Heart left ventricle (tissue), 16 donors: ENCODE data around the gene ABLIM1. TPM values are rescaled to one million over a fixed set of nuclear protein-coding genes. Genes with fewer than 3 reads are reported as not detected.

Experiments
- ATAC-seq, 4 donors: fragments of 200-7000 bp; cut with Tn5 transposase; one replicate each; pipeline ENCODE4 v1.9.1; 2020 to 2022; ENCODE audit warnings: moderate library complexity in 4 of 4, mild to moderate bottlenecking in 3 of 4, moderate number of reproducible peaks in 1 of 4
- DNase-seq, 5 donors: peaks; one replicate each; pipeline ENCODE4 v3.0.0-alpha.2; 2020
- H3K27ac ChIP-seq, 12 donors: fragments of 200-600 bp; sonication (generic) in 4 of 12; one replicate each; pipeline versions ENCODE4 v1.5.0 to v1.8.0; 2016 to 2022; ENCODE audit warnings: mild to moderate bottlenecking in 2 of 12
- H3K27me3 ChIP-seq, 9 donors: fragments of 200-600 bp; sonication (generic) in 2 of 9; one replicate each; pipeline versions ENCODE4 v1.5.1 to v1.8.0; 2016 to 2022; ENCODE audit warnings: mild to moderate bottlenecking in 3 of 9
- H3K36me3 ChIP-seq, 9 donors: fragments of 200-600 bp; sonication (generic) in 2 of 9; one replicate each; pipeline versions ENCODE4 v1.5.0 to v1.8.0; 2018 to 2022; ENCODE audit warnings: mild to moderate bottlenecking in 2 of 9
- H3K4me1 ChIP-seq, 12 donors: fragments of 200-600 bp; sonication (generic) in 4 of 12; one replicate each; pipeline versions ENCODE4 v1.5.0 to v1.8.0; 2016 to 2022; ENCODE audit warnings: mild to moderate bottlenecking in 3 of 12
- H3K4me3 ChIP-seq, 12 donors: fragments of 200-600 bp; sonication (generic) in 4 of 12; one replicate each; pipeline versions ENCODE4 v1.5.0 to v1.8.0; 2017 to 2022; ENCODE audit warnings: mild to moderate bottlenecking in 9 of 12, moderate library complexity in 4 of 12
- H3K9me3 ChIP-seq, 12 donors: fragments of 200-600 bp; sonication (generic) in 4 of 12; one replicate each; pipeline versions ENCODE4 v1.5.0 to v1.8.0; 2016 to 2022; ENCODE audit warnings: mild to moderate bottlenecking in 1 of 12
- CTCF ChIP-seq, 12 donors: fragments of 200-600 bp; sonication (generic) in 4 of 12; IDR thresholded peaks; one replicate each; pipeline versions ENCODE4 v1.5.0 to v1.8.0; 2018 to 2022; ENCODE audit warnings: antibody characterized with exemption in 12 of 12, mild to moderate bottlenecking in 5 of 12
- POLR2A ChIP-seq, 2 donors: fragments of 450-650 bp; IDR thresholded peaks; one replicate each; pipeline ENCODE4 v1.6.1; 2017; ENCODE audit warnings: antibody characterized with exemption in 2 of 2, mild to moderate bottlenecking in 2 of 2, moderate library complexity in 2 of 2
- WGBS, 4 donors: extraction: QIAGEN DNeasy Blood & Tissue Kit in 2 of 4; methylation state at CpG; one replicate each; pipeline versions ENCODE4 v1.1.5 to v1.1.7; 2013 to 2018; 5-methylcytosine and 5-hydroxymethylcytosine counted together
- intact Hi-C, 10 donors: fragments of 100-400 bp; cut with DNase I; formaldehyde crosslinking; loops; one replicate each; pipeline versions ENCODE4 v1.11.1 to v1.14.2; 2022
- polyA plus RNA-seq, 2 donors: library from polyadenylated mRNA; stranded (reverse); fragments of 200-250 nt; gene quantifications; one replicate each; pipeline ENCODE4 v1.2.3, GENCODE V29; 2013
- total RNA-seq, 9 donors: library from RNA; depleted of rRNA in 2 of 9; stranded (reverse); fragments of >200 nt in 2 of 9; fragmentation: NEBNext Ultra II Directional in 3 of 9; extraction: Animal tissue kit (Norgen Biotek cat#: 25700) in 3 of 9; gene quantifications; one replicate each; pipeline versions ENCODE4 v1.1.0 to v1.2.4, GENCODE V29; 2016 to 2023
- donor health status: ischemic (EF 13 %, LVEDD 7.1; RV severe dilation, severe dysfunction).
- donor health status: healthy with polysubstance abuse.
- donor health status: DM: no; HTN: yes; CAD: no.
- donor health status: DM: no; HTN: no; CAD: no.
- donor health status: ischemic (EF 25% LVEDD 6.9; RV normal size, moderate dysfunction).
- donor health status: ischemic (EF 25% LVEDD 5.7; RV mildly dilated, moderate dysfunction).
- donor health status: healthy.
- donor health status: DM: yes; HTN: yes; CAD: no.
- donor health status: ischemic (EF 35%, LVEDD 5.7; RV mildly dilated, moderate dysfunction).
- donor health status: nonischemic (EF 11% LVEDD 7.7; RV severe dilation, severe dysfunction).
- donor health status: DM: yes; HTN: yes; CAD: no.
- donor health status: PGD.
- donor health status: ischemic (EF 29% LVEDD 5.4; RV normal size, mild dysfunction).
- donor health status: nonischemic (EF 23%, LVEDD 6.1; RV moderate dilation, normal function).

Gene ABLIM1
- total and polyA plus RNA-seq, 11 donors, result 242 to 713 (median 561) TPM

GRCh38 chr10:114596793-114597192 lies 61.3 kb downstream of the ABLIM1 start:
- H3K4me1 ChIP-seq, result peaks cover 0 to 67% (median 20%) of the 10 kb centered on the region in 12 donors
- H3K4me3 ChIP-seq, result no peak overlapping the region
- no peak for DNase-seq
- H3K27ac ChIP-seq, result peak overlapping the region in 3 of 12 donors; percentile 23 to 39 (median 34)
- 52 to 55% (median 53%) methylated on average over 5 of the region's 5 CpGs for WGBS, 4 donors
- intact Hi-C loops, result no loop called here
- peaks cover 0 to 62% (median 16%) of the 10 kb centered on the region in 9 donors for H3K36me3 ChIP-seq
- peaks cover 0 to 6% (median 0%) of the 10 kb centered on the region in 12 donors for H3K9me3 ChIP-seq
- H3K27me3 ChIP-seq, result no peaks in the 10 kb centered on the region
- TF ChIP-seq POLR2A (IDR thresholded peaks at IDR 0.05), result no peak
- no peak for TF ChIP-seq CTCF (IDR thresholded peaks at IDR 0.05)
- no peak for ATAC-seq

GRCh38 chr10:114593816-114594468 lies 64.1 kb downstream of the ABLIM1 start:
- Histone ChIP-seq H3K9me3 (peaks cover 0 to 6% (median 0%) of the 10 kb centered on the region in 12 donors), H3K36me3 (peaks cover 0 to 46% (median 5%) of the 10 kb centered on the region in 9 donors), H3K27ac (peak overlapping the region in 7 of 12 donors; percentile 7 to 69 (median 20)), H3K4me3 (no peak overlapping the region), H3K4me1 (peaks cover 0 to 59% (median 18%) of the 10 kb centered on the region in 12 donors), H3K27me3 (no peaks in the 10 kb centered on the region)
- intact Hi-C loops, result no loop called here
- ATAC-seq, result no peak
- WGBS, 4 donors, result 81 to 93% (median 92%) methylated on average over 1 of the region's 1 CpG
- DNase-seq, result no peak
- TF ChIP-seq POLR2A (IDR thresholded peaks at IDR 0.05) (no peak), CTCF (IDR thresholded peaks at IDR 0.05) (no peak)

- peaks cover 0 to 6% (median 0%) of the 10 kb centered on the region in 12 donors for H3K9me3 ChIP-seq
- ATAC-seq (no peak), DNase-seq (no peak)
- no peaks in the 10 kb centered on the region for H3K27me3 ChIP-seq
- TF ChIP-seq POLR2A (IDR thresholded peaks at IDR 0.05) (no peak), CTCF (IDR thresholded peaks at IDR 0.05) (no peak)
- peak overlapping the region in 7 of 12 donors; percentile 7 to 69 (median 20) for H3K27ac ChIP-seq
- peaks cover 0 to 59% (median 17%) of the 10 kb centered on the region in 12 donors for H3K4me1 ChIP-seq
- no peak overlapping the region for H3K4me3 ChIP-seq
- intact Hi-C loops, result no loop called here
- H3K36me3 ChIP-seq, result peaks cover 0 to 40% (median 5%) of the 10 kb centered on the region in 9 donors
These were observed 64.8 kb downstream of the ABLIM1 start for GRCh38 chr10:114593240-114593792.

- TF ChIP-seq CTCF (IDR thresholded peaks at IDR 0.05) (no peak), POLR2A (IDR thresholded peaks at IDR 0.05) (no peak)
- Histone ChIP-seq H3K4me3 (no peak overlapping the region), H3K27ac (peak overlapping the region in 1 of 12 donors; percentile 8), H3K9me3 (peaks cover 0 to 6% (median 0%) of the 10 kb centered on the region in 12 donors), H3K36me3 (peaks cover 0 to 20% (median 3%) of the 10 kb centered on the region in 9 donors), H3K27me3 (no peaks in the 10 kb centered on the region), H3K4me1 (peaks cover 0 to 56% (median 16%) of the 10 kb centered on the region in 12 donors)
- ATAC-seq (no peak), DNase-seq (no peak)
- intact Hi-C loops, result no loop called here
These were observed 67.1 kb downstream of the ABLIM1 start for GRCh38 chr10:114590993-114591392.
